K562 (cell line): ENCODE data around the gene CRK. TPM values are rescaled to one million over a fixed set of nuclear protein-coding genes. Genes with fewer than 3 reads are reported as not detected.

Source experiments
- ATF1 ChIP-seq, 2 experiments: fragments of 450-650 bp in 1 of 2; IDR thresholded peaks; 2 replicates each; pipeline ENCODE4 v1.6.1; 2016; ENCODE audit warnings: missing compliant biosample characterization in 1 of 2, missing genetic modification characterization in 1 of 2
- ATF6 ChIP-seq: sonication (generic); formaldehyde crosslinking; IDR thresholded peaks from 2 replicates; pipeline ENCODE4 v1.4.0; 2020; ENCODE audit warnings: mild to moderate bottlenecking, missing genetic modification reagents
- CCNT2 ChIP-seq: IDR thresholded peaks from 2 replicates; pipeline ENCODE4 v1.6.1; 2011; ENCODE audit warnings: borderline replicate concordance, low read depth, mild to moderate bottlenecking, moderate library complexity, mixed read lengths, low read length; ENCODE audit not compliant: insufficient read length; ENCODE audit errors: extremely low read depth
- CHD1 ChIP-seq: fragments of 200-600 bp; sonication (generic); IDR thresholded peaks from one replicate; pipeline ENCODE4 v1.6.1; 2012; ENCODE audit warnings: mild to moderate bottlenecking, moderate library complexity, low read length, inconsistent platforms
- ESRRB ChIP-seq: fragments of 250-450 bp; sonication (Bioruptor Pico); IDR thresholded peaks from 2 replicates; pipeline ENCODE4 v1.5.0; 2020; ENCODE audit warnings: mild to moderate bottlenecking, moderate library complexity, borderline replicate concordance
- GABPB1 ChIP-seq: sonication (generic); formaldehyde crosslinking; IDR thresholded peaks from 2 replicates; pipeline ENCODE4 v1.8.0; 2022; ENCODE audit warnings: mild to moderate bottlenecking, missing genetic modification reagents
- L3MBTL2 ChIP-seq: fragments of 450-650 bp; IDR thresholded peaks from 2 replicates; pipeline ENCODE4 v1.6.1; 2016; ENCODE audit warnings: mild to moderate bottlenecking, moderate library complexity
- LEF1 ChIP-seq: fragments of 450-650 bp; IDR thresholded peaks from 2 replicates; pipeline ENCODE4 v1.6.1; 2016; ENCODE audit warnings: mild to moderate bottlenecking
- POLR2AphosphoS2 ChIP-seq: IDR thresholded peaks from 2 replicates; pipeline ENCODE4 v1.6.1; 2012; ENCODE audit warnings: low read length, improper control_type of control experiment
- RBBP5 ChIP-seq: fragments of 200-600 bp; sonication (generic); IDR thresholded peaks from 2 replicates; pipeline ENCODE4 v1.6.1; 2012; ENCODE audit warnings: borderline replicate concordance, mild to moderate bottlenecking, low read length, control low read depth, inconsistent platforms; ENCODE audit not compliant: insufficient read depth, poor library complexity, severe bottlenecking
- SIN3B ChIP-seq: fragments of 450-650 bp; IDR thresholded peaks from 2 replicates; pipeline ENCODE4 v1.6.1; 2017; ENCODE audit warnings: low read depth, mild to moderate bottlenecking, moderate library complexity
- USF1 ChIP-seq: sonication (generic); formaldehyde crosslinking; IDR thresholded peaks from 2 replicates; pipeline ENCODE4 v1.9.0; 2022; ENCODE audit warnings: mild to moderate bottlenecking, missing genetic modification reagents
- ZNF146 ChIP-seq: IDR thresholded peaks from one replicate; pipeline ENCODE4 v1.6.1; 2018; ENCODE audit warnings: missing compliant biosample characterization; ENCODE audit not compliant: unreplicated experiment
- polyA plus RNA-seq, 8 experiments: library from polyadenylated mRNA; depleted of rRNA in 4 of 8; stranded (reverse) in 5 of 8; unstranded in 3 of 8; fragments of >200 nt; fragmentation: Nextera tagmentation in 2 of 8; fragmentation: Illumina TruSeq in 1 of 8; extraction: Ambion mirVana in 2 of 8; extraction: Trizol in 1 of 8; gene quantifications; 2 replicates each; pipeline versions ENCODE4 v1.2.1 to v1.2.3, GENCODE V29; 2011 to 2014; ENCODE audit warnings: inconsistent platforms in 1 of 8, missing spikeins in 1 of 8
- total RNA-seq, 7 experiments: library from RNA; depleted of rRNA in 6 of 7; stranded (reverse); fragments of >200 nt in 6 of 7; fragmentation: Illumina TruSeq in 2 of 7; extraction: Trizol in 2 of 7; gene quantifications; 2 replicates each; pipeline versions ENCODE4 v1.2.1 to v1.2.3, GENCODE V29; 2011 to 2021; ENCODE audit warnings: low replicate concordance in 1 of 7
- TF ChIP-seq, protein P1 (sequence below): fragments of 150-350 bp; IDR thresholded peaks from 2 replicates; pipeline ENCODE4 v1.6.1; 2014; ENCODE audit warnings: low read depth, mild to moderate bottlenecking, low read length, borderline replicate concordance
- TF ChIP-seq, protein P2 (sequence below): IDR thresholded peaks from 3 replicates; pipeline ENCODE4 v1.6.1; 2011; ENCODE audit warnings: borderline replicate concordance, mild to moderate bottlenecking, moderate library complexity; ENCODE audit not compliant: insufficient read length; ENCODE audit errors: extremely low read depth

Gene CRK
- total and polyA plus RNA-seq, 9 of the 15 experiments (the other 6 are each of a cell fraction or from before 2014, with no cell fraction given) = 13.1 to 40.2 (median 26.1) TPM

DNA sequence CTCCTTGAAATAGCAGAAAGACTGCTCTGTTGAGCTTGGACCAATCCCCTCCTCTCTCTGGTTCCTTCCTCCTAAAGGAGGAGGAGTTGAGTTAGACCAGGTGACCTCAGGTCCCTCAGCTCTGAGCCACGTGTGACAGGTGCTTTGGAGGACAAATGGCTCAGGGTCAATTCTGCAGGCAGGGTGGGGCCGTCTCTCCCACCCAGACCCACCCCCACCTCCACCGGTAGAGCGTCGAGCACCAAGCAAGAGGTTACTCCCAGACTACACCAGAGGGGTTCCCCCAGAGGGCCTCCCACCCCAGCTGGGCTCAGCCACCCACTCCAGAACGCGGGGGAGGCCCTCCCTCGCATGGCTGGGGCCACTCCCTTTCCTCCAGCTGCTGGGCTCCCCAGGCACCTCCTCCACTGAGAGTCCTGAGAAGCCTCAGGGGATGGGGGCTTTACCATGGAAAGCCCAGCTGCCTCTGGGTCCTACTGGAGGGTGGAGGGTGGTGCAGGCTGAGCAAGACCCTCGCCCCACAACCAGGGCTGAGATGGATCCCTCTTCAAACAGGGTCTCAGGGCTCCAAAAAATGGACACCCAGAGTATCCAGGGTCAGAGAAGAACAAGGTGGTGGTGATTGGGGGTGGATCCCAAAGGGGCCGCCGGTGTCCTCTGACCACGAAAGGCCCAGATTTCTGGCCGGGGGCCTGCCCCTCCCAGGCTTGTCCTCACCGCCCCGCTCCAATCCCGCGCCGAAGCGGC is 28.8 kb upstream of the CRK start (continued):
- TF ChIP-seq RBBP5 (no peak), CCNT2 (peak; percentile 41), ZNF146 (no peak), USF1 (CRISPR knock-in tag) (no peak; the same call in 1 of the 2 replicates), ESRRB (CRISPR knock-in tag) (no peak), ATF6 (CRISPR knock-in tag) (no peak), L3MBTL2 (no peak), ATF1 (CRISPR knock-in tag; IDR thresholded peaks at IDR 0.05) (no peak), ATF1 (tag; IDR thresholded peaks at IDR 0.05) (no peak), SIN3B (no peak), GABPB1 (0 out of 2 replicates have a peak, but pooled peaks have one; percentile 22), LEF1 (no peak), CHD1 (no peak), POLR2AphosphoS2 (no peak)
- TF ChIP-seq, protein P1, sequence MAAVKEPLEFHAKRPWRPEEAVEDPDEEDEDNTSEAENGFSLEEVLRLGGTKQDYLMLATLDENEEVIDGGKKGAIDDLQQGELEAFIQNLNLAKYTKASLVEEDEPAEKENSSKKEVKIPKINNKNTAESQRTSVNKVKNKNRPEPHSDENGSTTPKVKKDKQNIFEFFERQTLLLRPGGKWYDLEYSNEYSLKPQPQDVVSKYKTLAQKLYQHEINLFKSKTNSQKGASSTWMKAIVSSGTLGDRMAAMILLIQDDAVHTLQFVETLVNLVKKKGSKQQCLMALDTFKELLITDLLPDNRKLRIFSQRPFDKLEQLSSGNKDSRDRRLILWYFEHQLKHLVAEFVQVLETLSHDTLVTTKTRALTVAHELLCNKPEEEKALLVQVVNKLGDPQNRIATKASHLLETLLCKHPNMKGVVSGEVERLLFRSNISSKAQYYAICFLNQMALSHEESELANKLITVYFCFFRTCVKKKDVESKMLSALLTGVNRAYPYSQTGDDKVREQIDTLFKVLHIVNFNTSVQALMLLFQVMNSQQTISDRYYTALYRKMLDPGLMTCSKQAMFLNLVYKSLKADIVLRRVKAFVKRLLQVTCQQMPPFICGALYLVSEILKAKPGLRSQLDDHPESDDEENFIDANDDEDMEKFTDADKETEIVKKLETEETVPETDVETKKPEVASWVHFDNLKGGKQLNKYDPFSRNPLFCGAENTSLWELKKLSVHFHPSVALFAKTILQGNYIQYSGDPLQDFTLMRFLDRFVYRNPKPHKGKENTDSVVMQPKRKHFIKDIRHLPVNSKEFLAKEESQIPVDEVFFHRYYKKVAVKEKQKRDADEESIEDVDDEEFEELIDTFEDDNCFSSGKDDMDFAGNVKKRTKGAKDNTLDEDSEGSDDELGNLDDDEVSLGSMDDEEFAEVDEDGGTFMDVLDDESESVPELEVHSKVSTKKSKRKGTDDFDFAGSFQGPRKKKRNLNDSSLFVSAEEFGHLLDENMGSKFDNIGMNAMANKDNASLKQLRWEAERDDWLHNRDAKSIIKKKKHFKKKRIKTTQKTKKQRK = no peak
- TF ChIP-seq, protein P2, sequence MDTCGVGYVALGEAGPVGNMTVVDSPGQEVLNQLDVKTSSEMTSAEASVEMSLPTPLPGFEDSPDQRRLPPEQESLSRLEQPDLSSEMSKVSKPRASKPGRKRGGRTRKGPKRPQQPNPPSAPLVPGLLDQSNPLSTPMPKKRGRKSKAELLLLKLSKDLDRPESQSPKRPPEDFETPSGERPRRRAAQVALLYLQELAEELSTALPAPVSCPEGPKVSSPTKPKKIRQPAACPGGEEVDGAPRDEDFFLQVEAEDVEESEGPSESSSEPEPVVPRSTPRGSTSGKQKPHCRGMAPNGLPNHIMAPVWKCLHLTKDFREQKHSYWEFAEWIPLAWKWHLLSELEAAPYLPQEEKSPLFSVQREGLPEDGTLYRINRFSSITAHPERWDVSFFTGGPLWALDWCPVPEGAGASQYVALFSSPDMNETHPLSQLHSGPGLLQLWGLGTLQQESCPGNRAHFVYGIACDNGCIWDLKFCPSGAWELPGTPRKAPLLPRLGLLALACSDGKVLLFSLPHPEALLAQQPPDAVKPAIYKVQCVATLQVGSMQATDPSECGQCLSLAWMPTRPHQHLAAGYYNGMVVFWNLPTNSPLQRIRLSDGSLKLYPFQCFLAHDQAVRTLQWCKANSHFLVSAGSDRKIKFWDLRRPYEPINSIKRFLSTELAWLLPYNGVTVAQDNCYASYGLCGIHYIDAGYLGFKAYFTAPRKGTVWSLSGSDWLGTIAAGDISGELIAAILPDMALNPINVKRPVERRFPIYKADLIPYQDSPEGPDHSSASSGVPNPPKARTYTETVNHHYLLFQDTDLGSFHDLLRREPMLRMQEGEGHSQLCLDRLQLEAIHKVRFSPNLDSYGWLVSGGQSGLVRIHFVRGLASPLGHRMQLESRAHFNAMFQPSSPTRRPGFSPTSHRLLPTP = no peak
